MM.1S (cell line): ENCODE data around the gene GABARAP.

Source experiments
- DNase-seq: peaks from one replicate; pipeline ENCODE4 v3.0.0-alpha.2; 2015
- H2AFZ ChIP-seq: fragments of 300-600 bp; sonication (generic); 2 replicates; pipeline ENCODE4 v1.6.0; 2016; ENCODE audit warnings: antibody characterized with exemption, low read length
- H3F3A ChIP-seq: fragments of 300-600 bp; sonication (generic); 2 replicates; pipeline ENCODE4 v1.6.1; 2016; ENCODE audit warnings: mild to moderate bottlenecking, antibody characterized with exemption, low read length, moderate library complexity, mixed read lengths; ENCODE audit not compliant: insufficient read depth
- H3K27ac ChIP-seq: fragments of 300-600 bp; sonication (generic); 2 replicates; pipeline ENCODE4 v1.5.1; 2016; ENCODE audit warnings: mild to moderate bottlenecking, low read length
- H3K27me3 ChIP-seq: fragments of 300-600 bp; sonication (generic); replicated peaks from 2 replicates; pipeline ENCODE4 v1.6.0; 2016; ENCODE audit warnings: low read length; ENCODE audit not compliant: insufficient read depth
- H3K36me3 ChIP-seq: fragments of 300-600 bp; sonication (generic); replicated peaks from 2 replicates; pipeline ENCODE4 v1.6.1; 2016; ENCODE audit warnings: mild to moderate bottlenecking, low read length, mixed read lengths; ENCODE audit not compliant: insufficient read depth
- H3K4me1 ChIP-seq: fragments of 300-600 bp; sonication (generic); 2 replicates; pipeline ENCODE4 v1.6.1; 2016; ENCODE audit warnings: low read length, mixed read lengths
- H3K4me2 ChIP-seq: fragments of 300-600 bp; sonication (generic); 2 replicates; pipeline ENCODE4 v1.6.0; 2016; ENCODE audit warnings: low read depth, low read length
- H3K4me3 ChIP-seq: fragments of 300-600 bp; sonication (generic); 2 replicates; pipeline ENCODE4 v1.5.1; 2016; ENCODE audit warnings: low read length, mixed read lengths
- H3K79me2 ChIP-seq: fragments of 300-600 bp; sonication (generic); 2 replicates; pipeline ENCODE4 v1.6.1; 2016; ENCODE audit warnings: mixed run types, low read length, mixed read lengths
- H3K9ac ChIP-seq: fragments of 300-600 bp; sonication (generic); 2 replicates; pipeline ENCODE4 v1.6.1; 2016; ENCODE audit warnings: low read length, mixed read lengths
- H3K9me2 ChIP-seq: fragments of 300-600 bp; sonication (generic); replicated peaks from 2 replicates; pipeline ENCODE4 v1.6.1; 2016; ENCODE audit warnings: mild to moderate bottlenecking, low read length, mixed read lengths; ENCODE audit not compliant: insufficient read depth
- H3K9me3 ChIP-seq: fragments of 300-600 bp; sonication (generic); replicated peaks from 2 replicates; pipeline ENCODE4 v1.6.1; 2016; ENCODE audit warnings: mild to moderate bottlenecking, low read length, mixed read lengths; ENCODE audit not compliant: insufficient read depth
- H4K20me1 ChIP-seq: fragments of 300-600 bp; sonication (generic); 2 replicates; pipeline ENCODE4 v1.6.1; 2016; ENCODE audit warnings: mild to moderate bottlenecking, low read length, moderate library complexity, mixed read lengths; ENCODE audit not compliant: insufficient read depth
- EZH2 ChIP-seq: fragments of 300-600 bp; sonication (generic); optimal IDR thresholded peaks from 2 replicates; pipeline ENCODE3; 2017; ENCODE audit warnings: low read depth, mild to moderate bottlenecking, antibody characterized with exemption, low read length, mixed read lengths
- EZH2phosphoT487 ChIP-seq: fragments of 300-600 bp; sonication (generic); IDR thresholded peaks from 2 replicates; pipeline ENCODE4 v1.6.1; 2018; ENCODE audit warnings: antibody characterized with exemption, low read length
- TF ChIP-seq, protein P1 (sequence below): fragments of 300-600 bp; sonication (generic); IDR thresholded peaks from 2 replicates; pipeline ENCODE4 v1.5.1; 2016; ENCODE audit warnings: antibody characterized with exemption, low read length, mixed read lengths

Gene GABARAP

DNA sequence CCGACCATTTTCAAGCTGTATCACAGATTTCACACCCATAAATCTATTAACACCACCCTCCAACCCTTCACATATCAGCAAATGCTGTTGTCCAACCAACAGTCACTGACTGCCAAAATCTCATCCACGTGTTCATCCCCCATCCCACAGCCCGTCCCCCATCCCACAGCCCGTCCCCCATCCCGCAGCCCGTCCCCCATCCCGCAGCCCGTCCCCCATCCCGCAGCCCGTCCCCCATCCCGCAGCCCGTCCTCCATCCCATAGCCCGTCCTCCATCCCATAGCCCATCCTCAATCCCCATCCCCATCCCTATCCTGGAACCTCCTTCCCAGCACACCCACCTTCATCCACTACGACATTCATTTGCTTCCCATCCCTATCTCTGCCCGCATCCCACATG is 36.7 kb downstream of the GABARAP start:
- no peaks in the 10 kb centered on the region for H3K79me2 ChIP-seq
- H3K27ac ChIP-seq = no peak overlapping the region
- no peaks in the 10 kb centered on the region for H3K36me3 ChIP-seq
- peak overlapping the region; percentile 62; the same call in 1 of the 2 replicates for H2AFZ ChIP-seq
- no peak for DNase-seq
- no peaks in the 10 kb centered on the region for H3K9me3 ChIP-seq
- H3K4me2 ChIP-seq = peak overlapping the region; percentile 87
- H3K4me1 ChIP-seq = no peaks in the 10 kb centered on the region; the same call in 1 of the 2 replicates
- H3K9ac ChIP-seq = no peak overlapping the region; the same call in 1 of the 2 replicates
- peak overlapping the region; percentile 55 for H3K4me3 ChIP-seq
- H3F3A ChIP-seq = no peaks in the 10 kb centered on the region
- TF ChIP-seq, protein P1, sequence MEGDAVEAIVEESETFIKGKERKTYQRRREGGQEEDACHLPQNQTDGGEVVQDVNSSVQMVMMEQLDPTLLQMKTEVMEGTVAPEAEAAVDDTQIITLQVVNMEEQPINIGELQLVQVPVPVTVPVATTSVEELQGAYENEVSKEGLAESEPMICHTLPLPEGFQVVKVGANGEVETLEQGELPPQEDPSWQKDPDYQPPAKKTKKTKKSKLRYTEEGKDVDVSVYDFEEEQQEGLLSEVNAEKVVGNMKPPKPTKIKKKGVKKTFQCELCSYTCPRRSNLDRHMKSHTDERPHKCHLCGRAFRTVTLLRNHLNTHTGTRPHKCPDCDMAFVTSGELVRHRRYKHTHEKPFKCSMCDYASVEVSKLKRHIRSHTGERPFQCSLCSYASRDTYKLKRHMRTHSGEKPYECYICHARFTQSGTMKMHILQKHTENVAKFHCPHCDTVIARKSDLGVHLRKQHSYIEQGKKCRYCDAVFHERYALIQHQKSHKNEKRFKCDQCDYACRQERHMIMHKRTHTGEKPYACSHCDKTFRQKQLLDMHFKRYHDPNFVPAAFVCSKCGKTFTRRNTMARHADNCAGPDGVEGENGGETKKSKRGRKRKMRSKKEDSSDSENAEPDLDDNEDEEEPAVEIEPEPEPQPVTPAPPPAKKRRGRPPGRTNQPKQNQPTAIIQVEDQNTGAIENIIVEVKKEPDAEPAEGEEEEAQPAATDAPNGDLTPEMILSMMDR = no peak
- TF ChIP-seq EZH2 = no peak
- no peak for TF ChIP-seq EZH2phosphoT487
- no peaks in the 10 kb centered on the region for H3K9me2 ChIP-seq
- peaks cover 85% of the 10 kb centered on the region for H3K27me3 ChIP-seq
- H4K20me1 ChIP-seq = no peaks in the 10 kb centered on the region

DNA sequence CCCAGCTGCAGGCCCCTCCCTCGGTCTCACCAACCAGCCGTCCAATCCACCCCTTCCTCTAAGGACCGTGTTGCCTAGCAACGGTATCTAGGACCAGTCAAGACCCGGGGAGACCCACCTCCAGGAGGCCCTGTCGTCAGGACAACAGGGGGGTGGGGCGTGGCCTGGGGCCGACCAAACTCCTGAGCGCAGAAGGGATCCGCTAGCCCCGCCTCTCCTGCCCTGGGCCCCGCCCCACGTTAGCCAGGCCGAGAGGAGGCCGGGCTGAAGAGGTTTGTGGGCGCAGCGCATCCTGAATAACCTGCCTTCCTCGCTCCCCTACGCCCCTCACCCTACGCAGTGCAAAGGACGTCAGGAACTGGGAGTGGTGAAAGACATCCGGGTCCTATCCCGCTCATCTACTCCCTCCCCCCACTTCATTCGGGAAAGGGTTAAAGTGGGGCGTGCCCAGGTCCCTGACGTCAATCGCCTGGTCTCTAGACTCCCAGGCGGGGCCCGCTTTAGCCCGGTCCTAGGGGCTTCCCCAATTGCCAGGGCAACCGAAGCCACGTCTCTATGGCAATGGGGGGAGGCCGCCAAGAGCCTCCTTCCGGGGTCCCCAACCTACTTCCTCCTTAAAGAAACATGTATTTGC is 37.3 kb downstream of the GABARAP start:
- Histone ChIP-seq H3K27me3 (peaks cover 85% of the 10 kb centered on the region), H3K27ac (no peak overlapping the region), H3K9me3 (no peaks in the 10 kb centered on the region), H3K36me3 (no peaks in the 10 kb centered on the region), H3K4me2 (peak overlapping the region; percentile 87), H3K9ac (peak overlapping the region; percentile 34; the same call in 1 of the 2 replicates), H2AFZ (peak overlapping the region; percentile 62), H3F3A (no peaks in the 10 kb centered on the region), H3K4me3 (peak overlapping the region; percentile 55), H3K9me2 (no peaks in the 10 kb centered on the region), H3K79me2 (no peaks in the 10 kb centered on the region), H3K4me1 (no peaks in the 10 kb centered on the region; the same call in 1 of the 2 replicates), H4K20me1 (no peaks in the 10 kb centered on the region)
- peak; percentile 56 for DNase-seq
- no peak for TF ChIP-seq EZH2
- TF ChIP-seq, protein P1 = no peak
- no peak for TF ChIP-seq EZH2phosphoT487

- Histone ChIP-seq H3K9me2 (no peaks in the 10 kb centered on the region), H3K4me1 (no peaks in the 10 kb centered on the region; the same call in 1 of the 2 replicates), H4K20me1 (no peaks in the 10 kb centered on the region), H3K9me3 (no peaks in the 10 kb centered on the region), H3K27ac (no peak overlapping the region), H3K79me2 (no peaks in the 10 kb centered on the region), H3K4me2 (peak overlapping the region; percentile 87), H3K9ac (no peak overlapping the region), H2AFZ (no peak overlapping the region), H3K4me3 (no peak overlapping the region), H3K27me3 (peaks cover 84% of the 10 kb centered on the region), H3F3A (no peaks in the 10 kb centered on the region), H3K36me3 (no peaks in the 10 kb centered on the region)
- DNase-seq = no peak
- TF ChIP-seq EZH2 (no peak), EZH2phosphoT487 (no peak)
- TF ChIP-seq, protein P1 = no peak
Observed at GRCh38 chr17:7204336-7204735, 37.9 kb downstream of the GABARAP start.
